IPS-NIHi7 (cell line): Measurements from ENCODE around the gene MAGI1.
A peak's percentile ranks its signal among the peaks of the same experiment; 100 is the strongest.

Experiments
- DNase-seq: peaks from one replicate; pipeline ENCODE4 v3.0.0; 2012; ENCODE audit warnings: mixed read lengths; ENCODE audit errors: extremely low spot score

The MAGI1 gene

DNA sequence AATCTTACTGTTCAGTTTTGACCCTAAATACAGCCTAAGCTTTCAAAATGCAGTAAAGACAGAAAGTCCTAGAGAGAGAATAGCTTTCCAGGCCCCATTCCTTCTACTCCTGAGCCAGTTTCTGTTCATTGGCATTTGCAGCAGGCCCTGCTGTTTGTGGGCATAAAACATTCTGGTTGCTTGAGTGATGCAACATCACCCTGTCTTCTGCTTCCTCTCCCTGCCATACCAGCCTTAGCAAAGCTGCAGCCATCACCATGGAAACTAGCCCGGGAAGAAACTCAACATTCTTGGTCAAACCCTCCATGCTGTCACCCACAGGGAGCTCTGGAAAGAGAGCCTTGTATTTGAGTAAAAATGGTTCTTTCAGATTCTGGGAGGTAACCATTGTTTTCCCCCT, 325.7 kb downstream of the MAGI1 start:
- DNase-seq = peak; percentile 57

DNA sequence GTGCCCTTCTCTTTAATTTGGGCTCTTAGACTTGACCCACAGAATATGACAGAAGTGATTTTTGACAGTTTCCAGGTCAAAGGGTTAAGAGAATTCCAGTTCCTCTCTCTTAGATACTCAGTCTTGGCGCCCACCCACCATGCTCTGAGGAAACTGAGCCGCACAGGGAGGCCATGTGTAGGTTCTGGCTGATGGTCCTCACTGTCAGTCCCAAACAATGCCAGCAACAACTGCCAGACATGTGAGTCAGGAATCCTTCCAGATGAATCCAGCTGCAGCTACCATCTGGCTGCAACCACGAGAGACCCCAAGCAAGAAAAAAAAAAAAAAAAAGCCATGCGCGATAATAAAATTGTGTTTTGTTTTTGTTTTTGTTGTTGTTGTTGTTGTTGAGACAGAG, 326.6 kb downstream of the MAGI1 start:
- DNase-seq = no peak

DNA sequence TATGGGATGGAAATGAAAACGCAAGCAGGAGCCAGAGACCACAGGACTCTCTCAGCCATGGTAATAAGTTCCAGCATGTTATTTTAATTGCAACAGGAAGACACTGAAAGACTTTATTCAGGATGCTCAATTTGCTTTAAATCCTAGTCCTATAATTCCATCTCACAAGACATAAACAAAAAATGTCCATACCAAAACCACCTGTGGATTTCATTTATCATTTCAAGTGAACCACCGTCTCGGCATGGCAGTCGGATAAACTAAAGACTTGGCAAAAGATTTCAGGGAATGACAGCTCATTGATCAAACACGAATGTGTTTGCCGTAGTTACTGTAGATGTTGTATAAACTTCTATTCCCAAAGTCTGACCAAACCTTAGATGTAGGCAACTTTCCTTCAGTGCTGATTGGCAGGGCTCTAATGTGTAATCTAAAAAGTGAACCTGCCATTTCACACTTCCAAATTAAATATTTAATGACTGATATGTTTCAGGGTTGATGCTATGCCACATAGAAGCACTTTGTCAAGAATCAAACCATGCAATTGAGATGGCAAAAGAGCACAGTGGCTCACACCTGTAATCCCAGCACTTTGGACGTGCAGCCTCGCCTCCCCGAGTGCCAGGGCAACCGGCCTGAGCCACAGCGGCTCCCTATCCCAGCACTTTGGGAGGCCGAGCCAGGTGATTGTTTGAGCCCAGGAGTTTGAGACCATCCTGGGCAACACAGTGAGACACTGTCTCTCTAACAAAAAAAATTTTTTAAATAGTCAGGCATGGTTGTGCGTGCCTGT, 331.7 kb downstream of the MAGI1 start:
- no peak for DNase-seq

DNA sequence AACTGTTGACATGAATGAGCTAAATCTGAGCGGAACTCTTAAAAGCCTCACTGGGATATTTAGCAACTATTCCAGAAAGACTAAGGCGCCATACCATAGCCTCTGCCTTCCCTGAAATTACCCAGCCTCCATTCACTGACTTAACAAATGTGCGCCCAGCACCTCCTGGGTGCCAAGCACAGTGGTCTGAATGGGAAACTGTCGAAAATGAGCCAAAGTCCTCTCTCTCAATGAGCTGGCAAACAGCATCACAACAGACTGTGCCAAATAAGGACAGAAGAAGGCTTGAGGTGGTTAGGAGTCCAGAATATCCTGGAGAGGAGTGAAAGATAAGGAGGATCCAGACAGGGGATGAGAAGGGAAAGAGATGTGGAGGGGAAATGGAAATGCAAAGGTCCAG, 332.4 kb downstream of the MAGI1 start:
- no peak for DNase-seq

DNA sequence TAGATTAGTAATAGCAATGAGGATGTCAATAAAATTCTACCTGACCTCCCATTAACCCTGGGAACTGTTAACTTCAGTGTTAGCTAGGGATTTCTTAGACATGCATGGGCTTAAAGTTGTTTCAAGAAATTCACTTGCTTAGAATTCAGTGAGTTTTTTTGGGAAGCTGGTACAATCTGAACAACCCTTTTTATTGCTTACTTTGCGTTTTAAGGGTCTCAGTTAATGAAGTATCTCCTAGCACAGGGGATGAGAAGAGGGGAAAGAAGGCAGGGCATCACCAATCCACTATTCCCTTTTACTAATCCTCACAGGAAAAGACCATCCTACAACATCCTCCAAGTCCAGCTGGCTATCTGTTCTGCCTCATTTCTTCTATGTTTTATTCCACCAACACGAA, 334.9 kb downstream of the MAGI1 start:
- DNase-seq = no peak

DNA sequence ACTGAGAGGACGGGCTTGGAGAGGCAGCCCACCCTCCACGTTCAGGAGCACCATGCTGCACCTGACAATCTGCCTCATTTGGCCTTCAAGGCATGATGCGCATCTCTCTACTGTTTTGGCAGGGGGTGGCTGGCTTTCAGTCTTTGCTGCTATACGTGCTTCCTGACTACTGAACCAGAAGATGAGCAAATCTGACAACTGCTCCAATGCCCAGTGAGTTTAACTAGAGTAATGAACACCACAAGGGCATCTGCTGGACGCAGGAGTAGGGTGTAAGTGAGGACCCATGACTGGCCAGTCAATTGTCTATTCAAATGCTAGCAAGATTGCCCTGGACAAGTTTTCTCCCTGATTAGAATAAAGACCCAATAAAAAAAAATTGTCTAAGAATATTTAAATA, 335.7 kb downstream of the MAGI1 start:
- no peak for DNase-seq

DNA sequence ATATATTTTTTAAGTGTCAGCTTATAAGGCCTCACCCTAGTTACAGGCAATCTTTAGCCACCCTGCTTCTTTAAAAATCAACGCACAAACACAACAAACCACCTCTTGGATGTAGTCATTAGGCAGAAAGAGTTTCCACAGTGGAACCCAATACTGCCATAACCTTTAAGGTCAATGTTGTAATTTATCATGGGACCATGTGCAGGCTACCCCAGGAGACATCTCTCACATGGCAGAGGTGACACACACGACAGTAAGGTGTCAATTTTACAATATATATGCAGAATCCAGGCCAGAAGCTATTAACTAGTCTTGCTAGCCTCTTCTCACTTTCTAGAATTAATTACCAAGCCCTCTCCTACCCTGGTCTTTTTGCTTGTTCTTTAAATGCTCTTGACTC, 336.5 kb downstream of the MAGI1 start:
- no peak for DNase-seq

DNA sequence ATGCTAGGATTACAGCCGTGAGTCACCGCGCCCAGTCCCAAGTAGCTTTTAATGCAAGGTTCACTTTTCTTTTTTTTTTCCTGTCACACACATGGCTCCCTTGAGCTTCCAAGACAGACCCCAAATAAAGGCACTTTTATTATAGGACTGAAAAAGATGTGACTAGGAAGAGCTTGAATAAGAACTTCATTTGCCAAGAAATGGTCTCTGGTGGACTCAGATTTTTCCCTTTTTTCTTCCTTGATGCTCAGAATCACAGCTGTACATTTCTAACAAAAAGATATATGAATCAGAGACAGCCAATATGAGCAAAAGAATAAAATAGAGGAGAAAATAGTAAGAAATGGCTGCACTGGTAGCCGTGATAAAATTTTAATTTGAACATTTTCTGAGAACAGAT, 337.2 kb downstream of the MAGI1 start:
- no peak for DNase-seq

DNA sequence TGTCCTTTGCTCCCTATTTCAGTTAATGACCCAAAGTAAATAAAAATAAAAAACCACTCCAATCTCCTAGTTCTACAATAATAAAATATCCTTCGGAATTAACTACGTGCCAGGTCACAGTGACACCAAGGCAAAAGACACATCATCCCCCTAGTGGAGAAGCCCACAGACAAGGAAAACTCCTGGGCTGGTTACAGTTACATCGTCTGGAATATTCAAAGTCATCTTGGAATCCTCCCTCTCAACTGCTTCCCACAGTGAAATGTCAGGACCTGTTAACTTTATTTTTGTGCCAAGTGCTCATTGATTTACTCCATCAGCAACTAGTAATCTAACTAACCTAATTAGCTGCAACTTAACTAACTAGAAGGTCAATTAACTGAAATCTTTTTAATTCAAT, 349.3 kb downstream of the MAGI1 start:
- no peak for DNase-seq

DNA sequence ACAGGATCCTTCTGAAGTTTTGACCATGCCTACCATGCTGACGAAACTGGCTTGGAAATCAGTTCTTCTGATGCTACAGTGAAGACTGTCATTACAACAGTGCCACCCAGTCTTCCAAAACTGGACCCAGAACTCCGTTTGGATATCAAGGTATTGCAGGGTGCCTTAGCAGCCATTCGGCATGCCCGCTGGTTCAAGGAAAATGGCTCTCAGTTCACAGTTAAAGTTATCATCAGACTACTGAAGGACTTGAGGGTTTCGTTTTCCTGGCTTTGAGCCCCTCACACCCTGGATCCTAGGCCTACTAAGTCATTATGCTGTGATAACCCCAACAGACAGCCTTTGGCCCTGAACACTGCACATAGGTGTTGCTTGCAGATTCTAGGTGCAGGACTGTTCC, 351.0 kb downstream of the MAGI1 start:
- DNase-seq = no peak

DNA sequence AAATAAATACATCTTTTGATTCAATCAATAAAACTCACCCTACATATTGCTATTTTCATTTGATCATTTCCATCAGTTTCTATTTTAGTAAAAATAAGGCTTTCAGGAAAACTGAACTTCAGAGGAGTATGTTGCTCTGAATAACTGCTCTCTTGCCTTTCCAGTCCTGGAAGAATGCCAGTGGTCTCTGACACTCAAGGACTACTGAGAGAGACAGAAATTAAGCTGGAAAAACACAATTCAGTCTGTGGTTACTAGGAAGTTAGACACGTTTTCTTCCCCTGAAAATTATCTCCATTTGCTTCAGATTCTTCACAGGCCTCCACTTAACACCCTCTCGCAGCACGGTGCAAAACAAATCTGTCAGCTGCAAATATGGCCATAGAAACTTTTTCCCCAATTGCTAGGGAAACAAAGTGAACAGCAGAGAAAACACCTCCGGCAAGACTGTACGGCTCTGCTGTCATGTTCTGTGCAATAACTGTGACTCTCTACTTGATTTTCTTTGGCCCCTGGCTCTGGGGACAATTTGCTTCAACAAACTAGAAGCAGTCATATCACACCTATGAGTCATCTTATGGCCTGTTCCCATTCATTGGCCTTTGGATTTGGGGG, 353.0 kb downstream of the MAGI1 start:
- DNase-seq = no peak

DNA sequence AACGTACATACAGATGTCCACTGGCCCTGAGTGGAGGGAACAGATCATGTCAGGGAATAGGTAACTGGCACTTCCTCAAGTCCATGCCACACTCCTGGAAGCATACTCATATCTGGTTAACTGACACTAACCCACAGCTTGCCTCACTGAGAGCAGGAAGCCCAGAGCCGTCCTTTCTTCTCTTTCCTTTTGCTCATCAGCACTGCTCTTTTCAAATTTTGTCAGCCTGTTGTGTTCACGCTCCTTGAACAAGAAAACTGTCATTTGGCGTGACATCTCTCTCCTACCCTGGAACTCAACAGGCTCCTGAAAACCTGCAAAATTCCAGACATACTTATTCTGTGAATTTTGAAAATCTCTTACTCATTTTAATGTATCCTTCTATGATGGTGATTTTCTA, 360.2 kb downstream of the MAGI1 start:
- no peak for DNase-seq

DNA sequence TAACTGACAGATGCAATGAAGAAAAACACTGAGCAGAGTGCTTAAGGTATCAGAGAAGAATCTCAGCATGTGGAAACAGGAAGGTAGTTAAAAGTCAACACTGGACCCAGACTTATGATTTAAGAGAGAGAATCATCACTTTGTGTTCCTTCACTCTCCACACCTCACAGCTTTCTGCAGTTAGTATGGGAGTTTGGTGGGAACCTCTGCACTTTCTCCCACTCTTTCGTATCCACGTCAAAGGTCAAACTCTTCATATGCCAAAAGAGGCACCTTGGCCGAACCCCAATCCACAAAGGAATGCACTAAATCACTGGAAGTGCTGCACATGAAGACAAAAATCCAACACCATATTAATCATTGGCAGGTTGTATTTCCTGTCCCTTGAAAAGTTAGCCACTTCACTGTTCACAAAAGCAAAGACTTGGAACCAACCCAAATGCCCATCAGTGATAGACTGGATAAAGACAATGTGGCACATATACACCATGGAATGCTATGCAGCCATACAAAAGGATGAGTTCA, 361.2 kb downstream of the MAGI1 start:
- DNase-seq = no peak

DNA sequence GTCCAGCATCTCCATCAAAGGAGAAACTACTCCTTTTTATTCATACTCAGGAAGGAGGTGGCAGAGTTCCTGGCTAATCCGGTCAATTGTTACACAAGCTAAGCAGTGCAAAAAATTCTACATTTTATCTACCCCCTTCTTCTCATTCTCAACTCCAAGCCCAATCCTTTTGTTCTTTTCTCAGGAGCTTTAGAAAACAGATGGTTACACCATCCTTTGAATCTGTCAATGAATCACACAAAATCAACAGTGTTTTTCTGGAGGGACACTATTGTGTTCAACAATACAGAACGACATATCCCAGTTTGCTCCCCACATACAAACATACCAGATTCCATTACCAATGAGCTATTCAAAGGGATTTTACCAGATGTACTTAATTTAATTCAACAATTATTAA, 362.1 kb downstream of the MAGI1 start:
- DNase-seq = no peak

DNA sequence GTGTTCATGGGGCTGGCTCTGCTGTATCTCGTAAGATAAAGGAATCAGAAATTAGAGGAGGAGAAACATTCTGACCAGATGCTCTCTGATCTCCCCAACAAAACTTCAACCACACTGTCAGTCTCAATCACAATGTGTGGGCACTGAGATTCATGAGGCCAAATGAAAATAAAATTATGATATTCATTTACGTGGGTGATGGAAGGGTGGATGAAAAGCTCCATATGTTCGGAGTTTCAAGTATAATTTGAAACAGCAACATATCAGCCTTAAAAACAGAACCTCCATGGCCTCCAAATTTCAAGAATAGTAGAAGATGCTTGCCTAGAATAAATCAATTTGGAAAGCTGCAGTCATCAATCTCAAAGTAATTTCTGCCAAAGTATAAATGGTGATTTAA, 363.7 kb downstream of the MAGI1 start:
- no peak for DNase-seq

DNA sequence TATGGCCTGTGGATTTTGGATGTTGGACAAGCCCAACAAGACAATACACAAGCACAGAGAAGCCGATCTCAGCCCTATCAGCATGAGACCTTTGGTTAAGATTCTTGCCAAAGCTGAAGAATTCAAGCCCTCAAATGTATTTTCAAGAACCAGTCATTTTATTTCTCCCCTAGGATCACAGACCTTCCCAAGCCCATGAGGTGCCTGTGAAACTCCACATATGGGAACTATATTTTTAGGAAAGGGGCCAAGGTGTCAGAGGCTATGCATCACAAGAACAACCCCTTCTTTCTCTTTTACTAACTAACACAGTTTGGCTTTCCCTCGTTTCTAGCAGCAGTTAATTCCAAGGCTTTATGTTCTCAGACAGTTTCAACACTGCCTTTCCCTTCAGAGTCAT, 364.5 kb downstream of the MAGI1 start:
- DNase-seq = no peak

DNA sequence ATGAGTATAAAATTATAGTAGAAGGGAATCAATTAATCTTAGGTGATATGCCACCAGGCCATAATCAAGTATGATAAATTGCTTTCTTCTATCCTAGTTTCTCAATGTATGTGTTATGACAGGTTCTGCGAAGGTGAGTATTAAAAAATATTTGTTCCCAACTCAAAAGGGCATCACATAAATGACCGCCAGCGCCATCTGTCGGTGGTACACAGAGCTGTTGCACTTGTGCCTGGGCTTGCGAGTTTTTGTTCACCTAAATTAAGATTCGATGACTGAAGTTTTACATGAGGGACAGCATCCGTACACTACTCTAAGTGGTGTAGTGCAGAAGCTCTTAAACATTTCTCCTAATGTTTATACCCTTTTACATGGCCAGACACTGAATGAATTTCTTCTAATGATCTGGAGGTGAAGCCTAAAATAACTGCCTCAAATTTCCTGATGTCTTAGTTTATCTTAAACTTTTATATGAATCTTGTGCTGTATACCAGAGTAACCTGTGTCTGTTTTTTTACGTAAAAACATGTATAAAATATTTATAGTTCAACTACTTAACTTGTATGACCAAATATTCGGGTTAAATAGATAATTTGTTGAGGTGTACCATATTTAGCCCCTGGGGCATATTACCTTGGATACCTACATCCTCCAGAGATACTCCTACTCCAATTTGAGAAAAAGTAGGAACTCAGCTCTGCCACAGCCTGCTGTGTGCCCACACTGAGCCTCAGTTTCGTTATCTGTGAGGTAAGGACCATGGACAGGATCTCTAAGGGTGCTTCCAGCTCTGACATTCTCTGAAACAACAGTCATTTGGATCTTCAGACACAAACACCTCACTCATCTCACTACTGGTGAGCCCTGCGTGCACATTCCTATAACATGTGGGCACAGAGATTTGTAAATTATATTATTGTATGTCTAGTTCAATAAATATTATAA, 365.6 kb downstream of the MAGI1 start:
- DNase-seq = peak; percentile 64

DNA sequence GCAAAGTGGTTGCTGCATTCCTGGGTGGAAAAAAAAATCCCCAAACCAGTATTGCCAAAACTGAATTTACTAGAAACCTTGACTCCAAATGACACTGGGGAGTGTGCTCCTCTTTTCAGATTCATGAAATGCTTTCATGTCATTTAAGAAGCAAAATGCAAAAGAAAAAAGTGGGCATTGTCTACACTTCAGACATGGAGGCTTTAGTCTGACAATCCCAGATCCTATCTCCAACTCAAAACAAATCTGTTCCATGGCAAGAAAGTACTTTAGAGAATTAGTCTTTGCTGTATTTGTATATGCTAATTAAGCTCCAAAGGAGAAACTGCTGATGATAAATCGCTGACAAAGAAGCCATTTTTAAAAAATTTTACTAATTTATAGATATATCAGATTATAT, 366.7 kb downstream of the MAGI1 start:
- no peak for DNase-seq

DNA sequence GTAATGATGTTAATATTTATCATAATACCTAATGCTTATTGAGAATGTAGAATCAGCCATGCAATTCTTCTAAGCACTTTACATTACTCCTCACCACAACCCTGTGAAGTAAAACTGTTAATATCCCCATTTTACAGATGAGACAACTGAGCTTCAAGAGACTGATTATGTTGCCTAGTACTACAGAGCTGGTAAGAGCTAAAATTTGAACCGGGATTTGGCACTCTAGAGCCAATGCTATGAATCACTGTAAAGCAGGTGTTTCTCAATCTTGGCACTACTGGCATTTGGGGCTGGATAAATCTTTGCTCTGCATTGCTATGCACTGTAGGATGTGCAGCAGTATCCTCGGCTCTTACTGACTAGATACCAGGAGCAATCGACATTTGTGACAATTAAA, 367.7 kb downstream of the MAGI1 start:
- DNase-seq = no peak

DNA sequence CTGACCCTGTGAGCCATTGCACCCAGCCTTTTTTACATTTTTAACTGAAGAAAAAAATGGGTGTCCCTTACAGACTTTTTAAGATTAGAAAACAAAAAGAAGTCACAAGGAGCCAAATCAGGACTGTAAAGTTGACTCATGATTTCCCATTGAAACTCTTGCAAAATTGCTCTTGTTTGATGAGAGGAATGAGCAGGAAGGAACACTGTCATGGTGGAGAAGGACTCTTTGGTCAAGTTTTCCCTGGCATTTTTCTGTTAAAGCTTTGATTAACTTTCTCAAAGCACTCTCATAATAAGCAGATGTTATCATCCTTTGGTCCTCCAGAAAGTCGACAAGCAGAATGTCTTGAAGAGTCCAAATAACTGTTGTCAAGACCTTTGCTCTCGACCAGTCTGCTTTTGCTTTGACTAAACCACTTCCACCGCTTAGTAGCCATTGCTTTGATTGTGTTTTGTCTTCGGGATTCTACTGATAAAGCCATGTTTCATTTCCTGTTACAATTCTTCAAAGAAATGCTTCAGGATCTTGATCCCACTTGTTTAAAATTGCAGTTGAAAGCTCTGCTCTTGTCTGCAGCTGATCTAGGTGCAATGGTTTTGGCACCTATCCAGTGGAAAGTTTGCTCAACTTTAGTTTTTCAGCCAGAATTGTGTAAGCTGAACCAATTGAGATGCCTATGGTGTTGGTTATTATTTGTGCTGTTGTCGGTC, 369.4 kb downstream of the MAGI1 start:
- DNase-seq = no peak

DNA sequence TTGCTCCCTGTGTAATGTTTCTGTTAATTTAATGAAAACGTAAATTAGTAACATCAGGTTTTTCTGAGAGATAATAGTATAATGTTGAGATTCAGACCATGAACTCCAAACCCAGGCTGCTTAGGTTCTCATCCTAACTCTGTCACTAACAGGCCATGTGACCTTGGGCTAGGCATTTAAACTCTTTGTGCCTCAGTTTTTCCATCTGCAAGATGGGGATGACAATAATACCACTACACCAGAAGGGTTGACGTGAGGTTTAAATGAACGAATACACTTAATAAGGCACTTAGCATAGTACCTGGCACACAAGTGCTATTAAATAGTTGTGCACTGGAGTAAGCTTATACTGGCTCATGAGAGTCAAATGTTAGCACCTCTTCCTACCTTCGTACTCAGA, 370.8 kb downstream of the MAGI1 start:
- DNase-seq = no peak
